ENCODE measurements around the gene COLEC11. TPM values are rescaled to one million over a fixed set of nuclear protein-coding genes. Genes with fewer than 3 reads are reported as not detected.

Gene COLEC11
- total and polyA plus RNA-seq, 2 donors (not counting 1 experiment from before 2014, with no cell fraction given), result not detected

GRCh38 chr2:3597567-3597966, 2.7 kb downstream of the COLEC11 start:
- Histone ChIP-seq H3K79me2 (ENCODE audit: control insufficient read depth, insufficient read depth, low read length) (no peaks in the 10 kb centered on the region), H3K4me3 (ENCODE audit: control extremely low read depth in 1 of 5, extremely low read depth in 1 of 5, insufficient read depth in 1 of 5, low read depth in 2 of 5, low read length in 4 of 5) (no peak overlapping the region), H3K9ac (ENCODE audit: low read length) (no peak overlapping the region), H3K27me3 (replicated peaks in 1 of 4; ENCODE audit: control extremely low read depth in 1 of 4, control insufficient read depth in 3 of 4, insufficient read depth in 4 of 4, low read length in 3 of 4) (no peaks in the 10 kb centered on the region), H3K4me2 (replicated peaks; ENCODE audit: low read depth, low read length, poor library complexity, severe bottlenecking) (no peak overlapping the region), H3K9me3 (ENCODE audit: control extremely low read depth in 1 of 3, control insufficient read depth in 2 of 3, insufficient read depth in 1 of 3, low read length in 2 of 3) (peaks cover 0 to 2% (median 0%) of the 10 kb centered on the region in 3 donors), H3K27ac (ENCODE audit: low read length in 2 of 2) (no peak overlapping the region), H3K4me1 (ENCODE audit: control insufficient read depth in 2 of 2, insufficient read depth in 2 of 2, low read length in 2 of 2) (no peaks in the 10 kb centered on the region), H3K36me3 (replicated peaks in 1 of 2; ENCODE audit: control extremely low read depth in 1 of 2, control insufficient read depth in 1 of 2, extremely low read depth in 1 of 2, insufficient read depth in 2 of 2, low read length in 1 of 2) (no peaks in the 10 kb centered on the region), H2AFZ (ENCODE audit: insufficient read depth, low read depth, low read length, poor library complexity, severe bottlenecking) (no peak overlapping the region), H4K20me1 (ENCODE audit: control insufficient read depth, insufficient read depth, low read length, poor library complexity, severe bottlenecking) (no peaks in the 10 kb centered on the region)
- H3K9me3 Mint-ChIP-seq (ENCODE audit: insufficient read depth), result no peaks in the 10 kb centered on the region
- H3K4me3 Mint-ChIP-seq, result no peak overlapping the region
- H3K27me3 Mint-ChIP-seq, result no peaks in the 10 kb centered on the region
- POLR2A ChIA-PET, result interaction anchor here (0.7 kb wide), 1 partner anchor 124 kb away, joined by 4 read pairs; no protein-coding TSS in a partner anchor
- TF ChIP-seq, protein P1, sequence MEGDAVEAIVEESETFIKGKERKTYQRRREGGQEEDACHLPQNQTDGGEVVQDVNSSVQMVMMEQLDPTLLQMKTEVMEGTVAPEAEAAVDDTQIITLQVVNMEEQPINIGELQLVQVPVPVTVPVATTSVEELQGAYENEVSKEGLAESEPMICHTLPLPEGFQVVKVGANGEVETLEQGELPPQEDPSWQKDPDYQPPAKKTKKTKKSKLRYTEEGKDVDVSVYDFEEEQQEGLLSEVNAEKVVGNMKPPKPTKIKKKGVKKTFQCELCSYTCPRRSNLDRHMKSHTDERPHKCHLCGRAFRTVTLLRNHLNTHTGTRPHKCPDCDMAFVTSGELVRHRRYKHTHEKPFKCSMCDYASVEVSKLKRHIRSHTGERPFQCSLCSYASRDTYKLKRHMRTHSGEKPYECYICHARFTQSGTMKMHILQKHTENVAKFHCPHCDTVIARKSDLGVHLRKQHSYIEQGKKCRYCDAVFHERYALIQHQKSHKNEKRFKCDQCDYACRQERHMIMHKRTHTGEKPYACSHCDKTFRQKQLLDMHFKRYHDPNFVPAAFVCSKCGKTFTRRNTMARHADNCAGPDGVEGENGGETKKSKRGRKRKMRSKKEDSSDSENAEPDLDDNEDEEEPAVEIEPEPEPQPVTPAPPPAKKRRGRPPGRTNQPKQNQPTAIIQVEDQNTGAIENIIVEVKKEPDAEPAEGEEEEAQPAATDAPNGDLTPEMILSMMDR (IDR thresholded peaks at IDR 0.05), result no peak
- no peaks in the 10 kb centered on the region for H3K4me1 Mint-ChIP-seq
- no peak for ATAC-seq (ENCODE audit: low read depth)
- WGBS (ENCODE audit: insufficient coverage), result 60% methylated on average over 2 of the region's 6 CpGs
- intact Hi-C loops (cut with micrococcal nuclease), result no loop called here
- CTCF ChIA-PET, result no interaction called here
- H3K27ac Mint-ChIP-seq, result no peak overlapping the region
- no peak for DNase-seq

GRCh38 chr2:3598197-3598910, 3.4 kb downstream of the COLEC11 start:
- H4K20me1 ChIP-seq (ENCODE audit: control insufficient read depth, insufficient read depth, low read length, poor library complexity, severe bottlenecking), result no peaks in the 10 kb centered on the region
- no peak overlapping the region for H3K27ac ChIP-seq (ENCODE audit: low read length in 2 of 2)
- no peak for DNase-seq
- ChIA-PET CTCF (no interaction called here), POLR2A (no interaction called here)
- peaks cover 0 to 2% (median 0%) of the 10 kb centered on the region in 3 donors for H3K9me3 ChIP-seq (ENCODE audit: control extremely low read depth in 1 of 3, control insufficient read depth in 2 of 3, insufficient read depth in 1 of 3, low read length in 2 of 3)
- no peaks in the 10 kb centered on the region for H3K4me1 ChIP-seq (ENCODE audit: control insufficient read depth in 2 of 2, insufficient read depth in 2 of 2, low read length in 2 of 2)
- no peak overlapping the region for H3K4me2 ChIP-seq (replicated peaks; ENCODE audit: low read depth, low read length, poor library complexity, severe bottlenecking)
- H3K9ac ChIP-seq (ENCODE audit: low read length), result no peak overlapping the region
- no peaks in the 10 kb centered on the region for H3K36me3 ChIP-seq (replicated peaks in 1 of 2; ENCODE audit: control extremely low read depth in 1 of 2, control insufficient read depth in 1 of 2, extremely low read depth in 1 of 2, insufficient read depth in 2 of 2, low read length in 1 of 2)
- no peak overlapping the region for H3K4me3 ChIP-seq (ENCODE audit: control extremely low read depth in 1 of 5, extremely low read depth in 1 of 5, insufficient read depth in 1 of 5, low read depth in 2 of 5, low read length in 4 of 5)
- Mint-ChIP-seq H3K4me3 (no peak overlapping the region), H3K4me1 (no peaks in the 10 kb centered on the region), H3K27me3 (no peaks in the 10 kb centered on the region), H3K27ac (no peak overlapping the region), H3K9me3 (ENCODE audit: insufficient read depth) (no peaks in the 10 kb centered on the region)
- no peaks in the 10 kb centered on the region for H3K27me3 ChIP-seq (replicated peaks in 1 of 4; ENCODE audit: control extremely low read depth in 1 of 4, control insufficient read depth in 3 of 4, insufficient read depth in 4 of 4, low read length in 3 of 4)
- no peak for ATAC-seq (ENCODE audit: low read depth)
- intact Hi-C loops (cut with micrococcal nuclease), result no loop called here
- WGBS (ENCODE audit: insufficient coverage), result 89% methylated on average over 16 of the region's 22 CpGs
- TF ChIP-seq EZH2 (IDR thresholded peaks at IDR 0.05; ENCODE audit: borderline replicate concordance, insufficient read depth, low read depth, low read length, poor library complexity, severe bottlenecking), result no peak
- TF ChIP-seq, protein P1 (IDR thresholded peaks at IDR 0.05), result no peak
- no peak overlapping the region for H2AFZ ChIP-seq (ENCODE audit: insufficient read depth, low read depth, low read length, poor library complexity, severe bottlenecking)
- H3K79me2 ChIP-seq (ENCODE audit: control insufficient read depth, insufficient read depth, low read length), result no peaks in the 10 kb centered on the region

Data from B cell (primary cell).